Smooth muscle cell of the pulmonary artery (primary cell): Measurements from ENCODE around the gene KIF26B. TPM values are rescaled to one million over a fixed set of nuclear protein-coding genes. Genes with fewer than 3 reads are reported as not detected.

Experiments
- total RNA-seq: library from RNA; depleted of rRNA; stranded (reverse); fragments of >200 nt; gene quantifications from 2 replicates; pipeline ENCODE4 v1.2.3, GENCODE V29; 2014

The KIF26B gene
- total RNA-seq: 18.3 and 27.0 TPM in 2 replicates

GRCh38 chr1:245154429-245155271, at the start of gene KIF26B:
TSS of gene KIF26B (plus strand) at chr1:245154985. CDS start at chr1:245155425, 440 bp downstream.

